NOMO-1 treated with dmso at 0.1 percent for 144 hours (cell line): Measurements from ENCODE around the gene MZF1.
"Not testable (repeated sequence)": the region's sequence is repeated elsewhere in the genome, so short reads cannot be mapped to it uniquely, and the experiment has no call there.

Experiments used
- DNase-seq: peaks from one replicate; lab custom pipeline; 2025; ENCODE audit not compliant: unreplicated experiment; lab: John Stamatoyannopoulos, UW

The MZF1 gene

DNA sequence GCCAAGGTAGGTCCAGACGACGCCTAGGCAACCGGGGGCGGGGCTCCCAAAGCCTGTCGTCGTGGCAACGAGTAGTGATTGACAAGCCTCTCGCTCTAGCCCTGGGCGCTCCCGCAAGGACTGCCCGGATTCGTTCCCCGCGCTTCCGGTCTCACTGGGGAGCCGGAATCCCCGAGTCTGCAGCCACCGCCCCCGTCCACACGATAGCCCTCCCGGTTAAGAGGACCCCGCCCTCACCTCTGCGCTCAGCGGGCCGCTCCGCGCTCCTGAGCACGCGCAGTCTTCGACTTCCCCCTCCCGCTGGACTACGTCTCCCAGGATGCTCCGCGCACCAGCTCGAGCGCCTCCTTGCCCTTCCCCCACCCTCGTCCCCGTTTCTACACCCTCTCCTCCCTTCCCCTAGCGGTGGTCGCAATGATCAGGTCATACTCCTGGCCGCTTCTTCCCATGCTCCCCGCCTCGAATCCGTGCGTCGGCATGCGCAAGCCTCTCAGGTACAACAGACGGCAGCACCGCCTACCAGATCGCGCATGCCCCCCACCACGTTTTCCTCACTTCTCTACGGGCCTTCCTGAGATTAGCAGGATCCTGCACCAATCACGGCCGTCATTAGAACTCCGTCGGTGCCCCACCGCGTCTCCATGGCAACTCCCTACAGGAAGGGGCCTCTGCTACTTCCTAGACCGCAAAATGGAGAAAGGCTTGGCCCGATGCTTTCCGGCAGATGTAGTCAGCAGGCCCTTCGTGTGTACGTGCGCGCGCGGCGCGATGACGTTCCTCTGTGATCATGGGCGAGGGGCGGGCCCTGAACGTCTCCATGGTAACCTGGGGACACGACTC, at the start of gene MZF1:
MZF1 (minus strand) TSS at position 518 of the 840 bp plus-strand sequence. CDS start 1,946 bp downstream, outside the sequence.
- no peak for DNase-seq

DNA sequence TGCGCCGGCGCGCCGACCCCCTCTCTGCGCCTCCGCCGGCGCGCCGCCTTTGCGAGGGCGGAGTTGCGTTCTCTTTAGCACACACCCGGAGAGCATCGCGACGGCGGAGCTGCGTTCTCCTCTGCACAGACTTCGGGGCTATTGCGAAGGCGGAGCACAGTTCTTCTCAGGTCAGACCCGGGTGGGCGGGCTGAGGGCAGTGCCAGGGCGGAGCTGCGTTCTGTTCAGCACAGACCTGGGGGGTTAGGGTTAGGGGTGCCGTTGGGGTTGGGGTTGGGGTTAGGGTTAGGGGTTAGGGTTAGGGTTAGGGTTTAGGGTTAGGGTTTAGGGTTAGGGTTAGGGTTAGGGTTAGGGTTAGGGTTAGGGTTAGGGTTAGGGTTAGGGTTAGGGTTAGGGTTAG, 34.1 kb upstream of the MZF1 start:
- not testable (repeated sequence) for DNase-seq

DNA sequence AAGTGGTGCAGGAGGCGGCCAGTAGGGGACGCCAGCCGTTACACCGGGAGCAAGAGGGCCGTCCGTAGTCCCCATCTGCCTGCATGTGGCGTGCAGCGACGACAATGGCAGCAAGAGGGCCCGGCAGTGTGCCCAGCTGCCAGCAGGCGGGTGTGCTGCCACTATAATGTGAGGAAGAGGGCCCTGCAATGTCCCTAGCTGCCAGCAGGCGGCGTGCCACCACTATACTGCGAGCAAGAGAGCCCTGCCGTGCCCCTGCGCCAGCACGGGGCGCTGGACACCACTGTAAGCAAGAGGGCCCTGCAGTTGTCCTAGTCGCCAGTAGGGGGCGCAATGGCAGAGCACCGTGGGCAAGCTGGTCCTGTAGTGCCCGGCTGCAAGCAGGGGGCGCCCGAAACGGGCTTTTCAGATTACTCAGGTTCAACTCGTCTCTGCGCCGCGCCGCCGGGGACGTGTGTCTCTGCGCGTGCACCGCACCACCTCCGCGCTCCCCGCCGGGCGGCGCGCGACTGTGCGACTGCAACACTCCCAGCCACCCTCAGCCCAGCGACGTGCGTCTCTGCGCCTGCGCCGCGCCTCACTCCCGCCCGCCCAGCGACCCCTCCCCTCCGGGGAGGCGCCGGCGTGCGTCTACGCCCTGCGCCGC, 33.2 kb upstream of the MZF1 start:
- not testable (repeated sequence) for DNase-seq

DNA sequence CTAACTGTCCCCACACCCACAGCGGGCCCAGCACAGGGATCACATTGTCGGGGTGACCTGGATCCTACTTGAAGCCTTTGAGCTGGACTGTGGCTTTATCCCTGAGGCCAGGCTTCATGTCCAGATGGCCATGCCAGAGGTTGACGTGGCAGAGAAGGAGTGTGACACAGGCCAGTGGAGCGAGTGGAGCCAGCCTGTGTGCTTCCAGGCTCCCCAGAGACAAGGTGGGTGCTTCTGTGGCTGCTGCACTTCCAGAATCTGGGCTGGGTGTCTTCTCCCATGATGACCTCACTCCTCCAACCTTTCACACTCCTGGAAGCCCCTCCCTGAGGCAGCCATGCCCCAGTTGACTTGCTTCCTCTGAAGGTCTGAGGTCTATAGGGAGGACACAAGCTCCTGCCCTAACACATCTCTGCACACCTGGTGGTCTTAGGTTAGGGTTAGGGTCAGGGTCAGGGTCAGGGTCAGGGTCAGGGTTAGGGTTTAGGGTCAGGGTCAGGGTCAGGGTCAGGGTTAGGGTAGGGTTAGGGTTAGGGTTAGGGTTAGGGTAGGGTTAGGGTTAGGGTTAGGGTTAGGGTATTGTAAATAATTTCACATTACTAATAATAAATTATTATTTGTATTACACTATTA, 13.1 kb upstream of the MZF1 start:
- no peak for DNase-seq

DNA sequence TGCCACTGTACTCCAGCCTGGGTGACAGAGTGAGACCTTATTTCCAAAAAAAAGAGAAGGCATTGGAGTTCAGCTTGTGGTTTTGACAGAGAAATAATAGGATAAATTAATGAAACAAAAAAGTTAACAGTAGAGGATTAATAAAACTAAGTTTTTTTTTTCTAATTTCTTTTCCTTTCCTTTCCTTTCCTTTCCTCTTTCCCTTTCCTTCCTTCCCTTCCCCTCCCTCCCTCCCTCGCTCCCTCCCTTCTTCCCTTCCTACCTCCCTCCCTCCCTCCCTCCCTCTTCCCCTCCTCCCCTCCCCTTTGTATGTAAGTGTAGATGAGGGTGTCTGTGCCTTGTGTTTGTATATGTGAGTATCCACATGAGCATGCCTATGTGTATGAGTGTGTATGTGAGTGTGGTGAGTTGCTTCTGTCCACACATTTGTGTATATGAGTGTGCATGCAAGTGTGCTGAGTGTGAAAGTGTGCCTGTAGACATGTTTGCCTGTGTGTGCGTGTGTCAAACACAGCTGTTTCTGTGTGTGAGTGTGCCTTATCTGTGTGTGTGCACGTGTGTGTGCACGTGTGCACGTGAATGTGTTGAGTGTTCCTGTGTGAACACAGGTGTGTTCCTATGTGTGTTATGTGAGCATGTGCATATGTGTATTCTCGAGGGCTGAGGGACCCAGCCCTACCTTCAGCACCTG, 12.5 kb upstream of the MZF1 start:
- no peak for DNase-seq

DNA sequence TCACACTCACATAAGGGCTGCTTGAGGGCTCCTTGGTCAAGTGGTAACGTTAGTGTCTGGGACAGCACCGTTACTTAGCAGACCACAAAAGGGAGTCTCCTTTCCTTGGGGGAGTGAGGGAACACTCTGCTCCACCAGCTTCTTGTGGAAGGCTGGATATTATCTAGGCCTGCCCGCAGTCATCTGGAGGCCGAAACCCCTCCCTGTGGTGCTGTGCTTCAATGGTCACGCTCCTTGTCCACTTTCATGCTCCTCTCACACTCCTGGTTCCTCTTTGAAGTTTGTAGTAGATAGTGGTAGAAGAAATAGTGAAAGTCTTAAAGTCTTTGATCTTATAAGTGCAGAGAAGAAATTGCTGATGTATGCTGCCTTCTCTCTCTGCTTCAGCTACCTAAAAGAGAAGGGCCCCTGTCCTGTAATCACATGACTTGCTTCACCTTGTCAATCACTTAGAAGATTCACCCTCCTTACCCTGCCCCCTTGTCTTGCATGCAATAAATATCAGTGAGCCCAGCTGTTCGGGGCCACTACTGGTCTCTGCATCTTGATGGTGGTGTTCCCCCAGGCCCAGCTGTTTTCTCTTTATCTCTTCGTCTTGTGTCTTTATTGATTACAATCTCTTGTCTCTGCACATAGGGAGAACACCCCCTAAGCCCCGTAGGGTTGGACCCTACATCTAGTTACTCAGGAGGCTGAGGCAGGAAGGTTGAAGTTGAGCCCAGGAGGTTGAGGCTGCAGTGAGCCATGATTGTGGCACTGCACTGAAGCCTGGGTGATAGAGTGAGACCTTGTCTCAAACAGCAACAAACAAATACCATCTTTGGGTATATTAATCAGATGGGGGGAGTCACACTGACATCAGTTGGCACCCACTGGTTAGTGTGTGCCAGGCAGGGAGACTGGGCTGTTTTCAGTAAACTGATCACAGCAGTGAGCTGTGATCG, 11.6 kb upstream of the MZF1 start:
- no peak for DNase-seq

DNA sequence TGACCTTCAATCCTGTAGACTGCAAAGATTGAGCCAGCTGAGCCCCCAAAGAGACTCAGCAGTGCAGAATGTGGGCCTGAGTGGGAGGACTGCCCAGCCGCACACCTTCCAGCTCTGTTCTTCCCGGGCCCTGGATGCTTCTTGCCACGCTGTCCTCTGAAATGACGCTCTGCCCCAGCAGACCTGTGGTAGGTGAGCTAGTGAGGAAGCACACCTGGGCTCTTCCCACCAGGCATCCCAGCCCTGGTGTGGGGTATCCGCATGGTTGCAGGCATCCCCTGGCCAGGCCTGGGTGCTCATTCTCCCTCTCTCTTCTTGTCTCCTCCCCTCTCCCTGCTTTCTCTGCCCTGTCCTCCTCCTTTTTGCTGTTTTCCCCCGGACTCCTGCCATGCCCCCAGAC, 9.8 kb upstream of the MZF1 start:
- DNase-seq, result no peak

DNA sequence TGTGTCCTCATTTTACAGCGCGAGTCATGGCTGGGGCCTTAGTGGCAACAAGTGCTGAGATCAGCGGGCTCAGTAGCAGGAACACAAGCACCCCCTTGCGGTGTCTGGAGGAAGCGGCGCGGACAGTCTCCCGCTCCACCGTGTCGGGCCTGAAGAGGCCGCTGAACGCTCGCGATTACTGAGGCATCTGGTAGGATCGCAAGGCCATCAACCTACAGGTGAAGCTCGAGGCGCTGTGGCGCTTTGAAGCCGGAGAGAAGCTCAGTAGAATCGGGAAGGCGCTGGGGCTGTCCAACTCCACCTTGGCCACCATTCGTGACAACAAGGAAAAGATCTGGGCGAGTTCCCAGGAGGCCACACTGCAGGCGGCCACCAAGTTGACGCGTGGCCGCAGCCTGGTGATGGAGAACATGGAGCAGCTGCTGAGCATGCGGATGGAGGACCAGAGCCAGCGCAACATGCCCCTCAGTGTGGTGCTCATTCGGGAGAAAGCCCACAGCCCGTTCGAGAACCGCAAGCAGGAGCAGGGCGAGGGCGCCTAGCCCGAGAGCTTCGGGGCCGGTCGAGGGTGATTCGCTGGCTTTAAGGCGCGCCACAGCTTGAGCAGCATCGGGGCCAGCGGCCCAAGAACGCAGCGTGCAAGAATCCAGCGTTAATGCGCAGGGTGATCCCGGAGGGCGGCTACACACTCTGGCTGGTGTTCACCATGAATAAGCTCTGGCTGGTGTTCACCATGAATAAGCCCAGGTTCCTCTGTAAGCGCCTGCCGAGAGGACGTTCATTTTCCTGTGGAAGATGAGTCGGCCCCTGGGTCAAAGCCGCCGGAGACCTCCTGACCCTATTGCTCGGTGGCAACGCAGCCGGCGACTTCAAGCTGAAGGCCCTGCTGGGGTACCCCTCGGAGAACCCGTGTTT, 8.3 kb upstream of the MZF1 start:
- no peak for DNase-seq

DNA sequence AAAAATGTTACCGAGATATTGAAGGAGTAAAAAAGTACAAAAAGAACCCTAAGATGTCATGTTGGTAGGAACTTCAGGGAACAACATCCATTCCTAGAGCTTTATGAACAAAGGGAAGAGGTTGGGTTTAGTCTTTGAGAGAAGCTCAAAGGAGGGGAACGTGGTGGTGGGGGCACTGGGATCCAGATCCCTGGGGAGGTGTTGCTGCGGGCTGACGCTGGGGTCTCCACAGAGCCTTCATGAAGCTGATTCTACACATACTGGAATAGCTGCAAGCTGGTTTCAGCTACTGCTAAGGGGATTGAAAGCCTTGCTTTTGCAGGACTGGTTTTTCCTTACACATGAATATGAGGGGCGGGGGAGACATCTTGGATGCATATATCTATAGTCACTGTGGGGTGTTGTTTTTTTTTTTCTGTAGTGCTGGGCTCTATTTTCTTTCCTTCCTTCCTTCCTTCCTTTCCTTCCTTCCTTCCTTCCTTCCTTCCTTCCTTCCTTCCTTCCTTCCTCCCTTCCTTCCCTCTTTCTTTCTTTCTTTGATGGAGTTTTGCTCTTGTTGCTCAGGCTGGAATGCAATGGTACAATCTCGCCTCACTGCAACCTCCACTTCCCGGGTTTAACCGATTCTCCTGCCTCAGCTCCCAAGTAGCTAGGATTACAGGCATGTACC, 6.5 kb upstream of the MZF1 start:
- no peak for DNase-seq

DNA sequence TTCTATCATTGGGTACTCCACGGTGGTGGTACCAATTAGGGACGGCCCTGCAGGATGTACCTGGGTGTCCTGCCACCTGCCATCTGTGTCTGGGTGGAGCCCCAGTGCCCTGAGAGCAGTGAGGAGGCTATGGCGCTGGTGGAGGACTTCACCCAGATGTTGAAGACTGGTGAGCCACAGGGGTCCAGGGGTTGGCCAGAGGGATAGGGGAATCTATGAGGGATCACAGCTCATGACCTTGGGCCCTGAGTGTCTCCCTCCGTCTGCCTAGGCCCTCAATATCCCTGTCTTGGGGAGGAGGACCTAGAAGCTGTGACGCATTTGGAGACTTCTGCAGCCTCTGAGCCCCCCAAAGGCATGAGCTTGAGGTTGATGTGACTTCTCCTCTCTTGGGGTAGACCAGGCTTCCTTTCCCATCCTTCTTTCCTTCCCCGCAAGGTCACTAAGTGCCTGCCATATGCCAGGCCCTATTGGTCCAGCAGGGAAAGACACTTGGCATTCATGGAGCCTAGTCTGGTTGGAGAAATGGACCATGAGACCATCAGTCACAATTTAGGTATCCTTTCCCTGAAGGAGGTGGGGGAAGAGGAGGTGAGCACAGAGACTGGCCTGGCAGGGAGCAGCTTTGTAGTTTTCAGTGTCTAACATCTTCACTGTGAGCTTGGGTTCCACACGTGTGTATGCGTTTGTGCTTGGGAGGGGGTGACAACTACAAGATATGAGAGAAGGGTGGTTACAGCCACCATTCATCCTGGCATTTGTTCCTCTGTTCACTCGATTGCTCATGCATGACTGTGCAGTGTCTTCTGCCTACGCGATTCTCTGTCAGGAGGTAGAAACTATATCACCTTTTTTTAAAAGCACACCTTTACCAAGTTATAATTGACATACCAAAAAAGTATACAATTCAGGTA, 5.1 kb upstream of the MZF1 start:
- DNase-seq, result no peak

DNA sequence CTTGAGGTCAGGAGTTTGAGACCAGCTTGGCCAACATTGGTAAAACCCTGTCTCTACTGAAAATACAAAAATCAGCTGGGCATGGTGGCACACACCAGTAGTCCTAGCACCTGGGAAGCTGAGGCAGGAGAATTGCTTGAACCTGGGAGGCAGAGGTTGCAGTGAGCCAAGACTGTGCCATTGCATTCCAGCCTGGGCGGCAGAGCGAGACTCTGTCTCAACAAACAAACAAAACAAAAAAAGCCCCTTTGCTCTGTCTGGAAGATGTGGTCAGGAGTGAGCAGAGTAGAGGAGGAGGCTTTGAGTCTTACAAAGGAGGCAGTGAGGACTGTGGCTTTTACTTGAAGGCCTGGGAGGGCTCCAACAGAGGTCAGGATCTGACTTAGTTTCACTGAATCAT, 4.4 kb upstream of the MZF1 start:
- DNase-seq, result not testable (repeated sequence)

DNA sequence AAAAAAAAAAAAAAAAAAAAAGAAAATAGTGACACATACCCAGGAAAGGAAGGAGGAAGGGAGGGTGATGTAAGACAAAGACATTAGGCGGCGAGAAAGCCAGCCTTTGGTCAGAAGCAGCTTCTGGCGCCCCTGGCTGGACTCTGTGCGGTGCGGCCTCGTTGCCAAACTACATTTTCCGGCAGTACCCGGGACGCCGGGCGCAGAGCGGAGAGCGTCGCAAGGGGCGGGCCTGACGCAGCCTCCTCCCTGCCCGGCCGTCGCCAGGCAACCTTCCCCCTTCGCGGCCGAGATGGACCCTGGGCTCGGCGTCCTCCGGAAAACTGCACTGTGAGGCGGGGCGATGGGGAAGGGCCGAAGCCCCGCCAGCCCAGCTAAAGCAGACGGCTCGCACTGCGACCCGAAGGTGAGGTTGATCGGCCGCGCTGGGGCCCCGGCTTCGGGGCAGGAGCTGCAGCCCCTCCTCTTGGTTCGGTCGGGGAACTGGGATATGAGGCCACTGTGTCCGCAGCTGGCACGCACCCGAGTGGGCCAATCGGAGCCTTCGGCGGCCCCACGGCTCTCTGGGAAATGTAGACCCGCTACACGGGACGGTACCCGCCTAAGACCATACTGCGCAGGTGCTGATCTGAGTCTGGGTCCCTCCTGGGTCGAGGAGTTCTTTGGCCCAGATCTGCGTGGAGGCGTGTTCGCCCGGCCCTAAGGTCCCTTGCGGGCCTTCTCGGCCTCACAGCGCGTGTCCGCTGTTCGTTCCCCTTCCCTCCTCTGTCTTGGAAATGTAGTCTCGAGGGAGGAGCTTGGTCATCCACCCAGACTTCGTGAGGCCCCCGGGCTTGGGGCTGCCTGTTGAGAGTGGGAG, 2.3 kb upstream of the MZF1 start:
- no peak for DNase-seq

DNA sequence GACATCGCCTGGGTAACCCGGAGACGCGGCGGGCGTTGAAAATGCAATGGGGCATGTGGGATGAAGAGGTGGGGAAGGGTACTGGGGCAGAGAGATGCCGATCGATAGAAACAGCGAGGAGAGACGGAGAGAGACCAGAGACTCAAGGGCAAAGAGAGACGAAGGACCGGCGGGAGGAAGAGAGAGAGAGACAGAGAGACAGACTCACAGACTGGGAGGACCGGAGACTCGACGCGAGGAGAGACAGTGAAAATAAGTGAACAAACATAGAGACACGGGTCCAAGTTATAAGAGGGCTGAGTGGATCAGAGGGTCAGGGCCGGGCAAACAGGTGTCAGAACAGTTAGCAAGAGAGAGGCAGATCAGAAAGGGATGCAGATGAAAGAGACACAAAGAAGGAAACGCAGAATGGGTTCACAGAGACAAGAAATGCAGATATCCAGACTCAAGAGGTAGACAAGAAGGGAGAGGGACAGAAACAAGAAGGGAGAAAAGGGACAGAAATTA, 576 bp upstream of the MZF1 start:
- DNase-seq, result no peak

DNA sequence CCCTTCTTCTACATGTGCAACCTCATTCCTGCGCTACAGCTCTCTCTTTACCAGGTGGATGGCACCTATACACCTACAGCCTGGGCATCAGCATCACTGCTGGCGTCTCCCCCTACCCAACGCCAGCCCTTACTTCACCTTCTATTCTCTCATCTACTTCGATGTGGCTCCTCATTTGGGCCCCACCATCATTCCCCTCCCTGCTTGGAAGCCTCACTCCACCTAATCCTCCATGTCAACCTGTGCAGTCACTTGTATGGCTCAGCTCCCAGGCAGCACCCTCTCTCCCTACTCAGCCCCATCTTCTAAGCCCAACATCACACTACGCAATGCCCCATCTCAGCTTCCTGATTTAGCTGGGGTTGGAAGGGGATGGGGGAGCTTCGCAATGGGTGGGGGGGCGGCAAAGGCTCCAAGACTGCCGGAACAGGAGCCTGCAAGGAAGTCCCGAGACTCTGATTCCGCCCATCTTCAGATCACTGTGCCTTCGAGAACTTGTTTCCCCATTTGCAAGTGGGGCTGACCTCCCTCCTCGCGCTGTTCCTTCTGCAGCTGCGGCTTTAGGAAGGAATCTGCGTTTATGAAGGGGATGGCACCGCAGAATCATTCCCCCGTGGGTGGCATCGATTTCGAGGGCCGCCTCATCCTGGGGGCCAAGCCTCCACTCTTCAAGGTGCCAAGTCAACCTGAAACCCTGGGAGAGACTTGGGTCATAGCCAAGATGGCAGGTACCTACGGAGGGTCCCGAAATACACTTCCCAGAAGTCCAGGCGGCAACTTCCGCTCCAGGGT, 913 bp downstream of the MZF1 start:
- DNase-seq, result no peak

DNA sequence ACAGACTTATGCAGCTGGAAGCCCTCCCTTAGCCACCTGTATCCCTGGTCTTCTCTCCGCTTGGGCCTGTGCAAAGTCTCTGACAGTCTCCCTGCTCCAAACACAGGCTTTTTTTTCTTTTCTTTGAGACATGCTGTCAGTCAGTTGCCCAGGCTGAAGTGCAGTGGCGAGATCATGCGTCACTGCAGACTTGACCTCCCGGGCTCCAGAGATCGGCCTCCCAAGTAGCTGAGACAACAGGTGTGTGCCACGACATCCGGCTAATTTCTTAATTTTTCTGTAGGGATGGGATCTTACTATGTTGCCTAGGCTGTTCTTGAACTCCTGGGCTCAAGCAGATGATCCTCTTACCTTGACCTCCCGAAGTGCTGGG, 1.6 kb downstream of the MZF1 start:
- no peak for DNase-seq
